Endothelial cell of umbilical vein (primary cell): ENCODE results near the gene ANKRD13B. TPM values are rescaled to one million over a fixed set of nuclear protein-coding genes. Genes with fewer than 3 reads are reported as not detected.

Source experiments
- BruUV-seq: library from RNA; stranded (reverse); fragments of 400-500 nt; replicated peaks from 2 replicates; lab custom pipeline; 2021; lab: Mats Ljungman, UMichigan
- CTCF ChIA-PET: fragments of 300-600, 350-600 bp; sonication (Branson Sonifier 250); formaldehyde crosslinking; loops from one replicate; lab custom pipeline; 2021; ENCODE audit warnings: antibody characterized with exemption, inconsistent platforms; lab: Charles Lee
- POLR2A ChIA-PET: fragments of 300-600, 350-600 bp; sonication (Branson Sonifier 250); formaldehyde crosslinking; loops from one replicate; lab custom pipeline; 2021; ENCODE audit warnings: antibody characterized with exemption, inconsistent platforms; lab: Charles Lee
- DNase-seq: peaks from one replicate; pipeline ENCODE4 v3.0.0-alpha.2; 2011; ENCODE audit warnings: low read depth, low spot score
- FAIRE-seq: peaks from 2 replicates; lab custom pipeline; 2011; peaks lifted over from hg19 to GRCh38; lab: Jason Lieb, UNC
- H2AFZ ChIP-seq: 2 replicates; pipeline ENCODE4 v1.6.0; 2012; ENCODE audit warnings: low read depth, low read length, control low read depth, inconsistent platforms
- H3K27ac ChIP-seq: 2 replicates; pipeline ENCODE4 v1.5.1; 2011; ENCODE audit warnings: low read depth, mild to moderate bottlenecking, control low read depth, low read length, moderate library complexity; ENCODE audit not compliant: insufficient read depth
- H3K27me3 ChIP-seq, 2 experiments: 2 replicates each; pipeline versions ENCODE4 v1.6.0 to v1.6.1; 2011; ENCODE audit warnings: low read length in 2 of 2, mixed read lengths in 1 of 2; ENCODE audit not compliant: control insufficient read depth in 2 of 2, insufficient read depth in 2 of 2
- H3K36me3 ChIP-seq, 2 experiments: 2 replicates in 1 of 2; 3 replicates in 1 of 2; pipeline ENCODE4 v1.5.1; 2011; ENCODE audit warnings: low read length in 2 of 2, mild to moderate bottlenecking in 1 of 2, moderate library complexity in 1 of 2; ENCODE audit not compliant: control insufficient read depth in 2 of 2, insufficient read depth in 2 of 2; ENCODE audit errors: extremely low read depth in 1 of 2
- H3K4me1 ChIP-seq: 3 replicates; pipeline ENCODE4 v1.5.1; 2011; ENCODE audit warnings: mild to moderate bottlenecking, low read length; ENCODE audit not compliant: control insufficient read depth, insufficient read depth; ENCODE audit errors: extremely low read depth
- H3K4me2 ChIP-seq: 2 replicates; pipeline ENCODE4 v1.6.1; 2011; ENCODE audit warnings: low read length, control low read depth, mixed read lengths; ENCODE audit not compliant: insufficient read depth
- H3K4me3 ChIP-seq, 3 experiments: fragments of 200-600 bp in 1 of 3; sonication (generic), shearing (Covaris generic) in 1 of 3; replicated peaks in 1 of 3; 2 replicates each; pipeline ENCODE4 v1.5.1; 2011 to 2016; ENCODE audit warnings: control low read depth in 3 of 3, low read length in 3 of 3, mild to moderate bottlenecking in 2 of 3, inconsistent platforms in 1 of 3, low read depth in 1 of 3, moderate library complexity in 1 of 3; ENCODE audit not compliant: insufficient read depth in 1 of 3
- H3K79me2 ChIP-seq: 2 replicates; pipeline ENCODE4 v1.6.0; 2012; ENCODE audit warnings: low read length, inconsistent platforms; ENCODE audit not compliant: control insufficient read depth, insufficient read depth
- H3K9ac ChIP-seq: replicated peaks from 2 replicates; pipeline ENCODE3; 2011; ENCODE audit warnings: low read length, control low read depth; ENCODE audit not compliant: insufficient read depth; ENCODE audit errors: extremely low read depth
- H3K9me1 ChIP-seq: replicated peaks from 3 replicates; pipeline ENCODE4 v1.6.0; 2011; ENCODE audit warnings: mild to moderate bottlenecking, low read length; ENCODE audit not compliant: control insufficient read depth, insufficient read depth; ENCODE audit errors: extremely low read depth
- H3K9me3 ChIP-seq: replicated peaks from 2 replicates; pipeline ENCODE4 v1.5.1; 2012; ENCODE audit warnings: low read length, inconsistent platforms; ENCODE audit not compliant: control insufficient read depth, insufficient read depth
- H4K20me1 ChIP-seq: replicated peaks from 2 replicates; pipeline ENCODE3; 2011; ENCODE audit warnings: mild to moderate bottlenecking, low read length; ENCODE audit not compliant: control insufficient read depth, insufficient read depth; ENCODE audit errors: extremely low read depth
- EZH2 ChIP-seq: IDR thresholded peaks from 2 replicates; pipeline ENCODE4 v1.6.1; 2012; ENCODE audit warnings: borderline replicate concordance, low read depth, mild to moderate bottlenecking, moderate library complexity, low read length, inconsistent platforms; ENCODE audit not compliant: severe bottlenecking
- FOS ChIP-seq: IDR thresholded peaks from 2 replicates; pipeline ENCODE4 v1.6.1; 2011; ENCODE audit warnings: mild to moderate bottlenecking, low read length, moderate library complexity, borderline replicate concordance; ENCODE audit not compliant: insufficient read depth
- GATA2 ChIP-seq: IDR thresholded peaks from 2 replicates; pipeline ENCODE4 v1.7.0; 2011; ENCODE audit warnings: low read depth, mild to moderate bottlenecking, moderate library complexity, mixed read lengths, low read length; ENCODE audit not compliant: insufficient read length, insufficient read depth
- JUN ChIP-seq: IDR thresholded peaks from 2 replicates; pipeline ENCODE4 v1.6.1; 2011; ENCODE audit warnings: borderline replicate concordance, low read depth; ENCODE audit not compliant: insufficient read length, insufficient read depth
- MYC ChIP-seq: IDR thresholded peaks from one replicate; pipeline ENCODE4 v1.6.1; 2011; ENCODE audit warnings: mild to moderate bottlenecking, low read depth, low read length
- POLR2A ChIP-seq: IDR thresholded peaks from 2 replicates; pipeline ENCODE4 v1.6.1; 2012; ENCODE audit warnings: low read depth, mild to moderate bottlenecking, control low read depth, low read length
- POLR2AphosphoS5 ChIP-seq: IDR thresholded peaks from 2 replicates; pipeline ENCODE4 v1.6.1; 2012; ENCODE audit warnings: low read depth, mild to moderate bottlenecking, control low read depth, low read length, moderate library complexity; ENCODE audit not compliant: insufficient read depth
- dilution Hi-C: fragments of 300-500 bp; cut with MboI; formaldehyde crosslinking; loops from one replicate; pipeline ENCODE4 v1.15.0; 2019; ENCODE audit warnings: low sequenced_read_pairs; ENCODE audit not compliant: extremely low pct_ligation_motif_present
- intact Hi-C: fragments of 100-400 bp; cut with micrococcal nuclease; formaldehyde crosslinking; loops from one replicate; pipeline ENCODE4 v1.10.0; 2022
- polyA plus RNA-seq, 4 experiments: library from polyadenylated mRNA; depleted of rRNA in 3 of 4; stranded (reverse) in 3 of 4; unstranded in 1 of 4; fragments of >200 nt; gene quantifications; 2 replicates each; pipeline versions ENCODE4 v1.2.1 to v1.2.3, GENCODE V29; 2011 to 2012; ENCODE audit warnings: missing spikeins in 1 of 4
- total RNA-seq: library from RNA; stranded (reverse); gene quantifications from 2 replicates; pipeline ENCODE4 v1.2.3, GENCODE V29; 2021
- TF ChIP-seq, protein P1 (sequence below), 2 donors: IDR thresholded peaks; 1 replicate in 1 of 2; 2 replicates in 1 of 2; pipeline ENCODE4 v1.5.1; 2011; ENCODE audit warnings: low read length in 2 of 2, mild to moderate bottlenecking in 2 of 2, moderate library complexity in 2 of 2, control low read depth in 1 of 2, inconsistent platforms in 1 of 2, low read depth in 1 of 2; ENCODE audit not compliant: insufficient read depth in 1 of 2; ENCODE audit errors: extremely low read depth in 1 of 2
- TF ChIP-seq, protein P2 (sequence below): IDR thresholded peaks from 2 replicates; pipeline ENCODE4 v1.6.1; 2011; ENCODE audit not compliant: insufficient read depth, insufficient read length

ANKRD13B gene
- total and polyA plus RNA-seq, 2 donors (not counting 3 experiments of a cell fraction or from before 2014, with no cell fraction given): 21.1 to 23.2 TPM

DNA sequence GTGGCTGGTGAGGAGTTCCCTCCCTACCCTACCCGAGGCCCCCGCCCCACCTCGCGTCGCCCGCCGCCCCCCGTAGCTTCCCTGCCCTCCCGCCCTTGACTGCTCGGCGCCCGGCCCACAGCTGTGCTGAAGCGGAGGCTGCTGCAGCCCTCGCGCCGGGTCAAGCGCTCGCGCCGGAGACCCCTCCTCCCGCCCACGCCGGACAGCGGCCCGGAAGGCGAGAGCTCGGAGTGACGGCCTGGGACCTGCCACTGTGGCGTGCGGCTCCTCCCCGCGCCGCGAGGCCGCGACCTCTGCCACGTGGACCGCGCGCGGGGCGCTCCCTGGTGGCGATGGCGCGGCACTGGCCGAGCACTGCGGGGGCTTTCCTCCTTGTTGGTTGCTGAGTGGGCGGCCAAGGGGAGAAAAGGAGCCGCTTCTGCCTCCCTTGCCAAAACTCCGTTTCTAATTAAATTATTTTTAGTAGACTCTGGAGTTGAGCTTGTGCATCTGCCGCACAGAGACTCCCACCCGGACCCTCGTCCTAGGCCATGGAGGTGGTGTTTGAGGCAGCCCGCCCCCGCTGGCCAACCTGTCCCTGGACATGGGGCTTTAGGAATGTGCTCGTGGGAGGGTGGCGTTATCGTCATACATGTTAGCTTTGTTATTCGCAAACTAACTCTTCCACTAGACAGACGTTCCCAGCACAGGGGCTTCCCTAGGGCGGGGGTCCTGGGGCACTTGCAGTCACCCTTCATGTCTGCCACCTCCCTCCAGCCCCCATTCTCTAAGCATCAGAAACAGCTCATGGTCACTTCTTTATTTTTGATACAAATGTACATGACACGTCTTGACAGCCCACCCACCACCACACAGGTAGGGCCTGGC is 20.0 kb upstream of the ANKRD13B start:
- CTCF ChIA-PET: interaction anchor here (0.6 to 8.8 kb wide), 13 partner anchors 9 to 449 kb away, joined by 3 to 105 read pairs (median 5); partner anchors contain the start of gene ANKRD13B
- FAIRE-seq: peak; percentile 67
- intact Hi-C loops: loop anchor here (1.0 kb wide), 1 partner anchor 203 kb away; no protein-coding TSS in a partner anchor

More for the DNA sequence above, 20.0 kb upstream of the ANKRD13B start:
- Histone ChIP-seq H3K4me1 (peaks cover 12% of the 10 kb centered on the region), H3K27ac (no peak overlapping the region), H2AFZ (no peak overlapping the region), H3K36me3 (peaks cover 5 to 43% of the 10 kb centered on the region in 2 experiments), H3K79me2 (no peaks in the 10 kb centered on the region), H3K4me3 (peak overlapping the region in 1 of 3 experiments; percentile 19), H3K27me3 (no peaks in the 10 kb centered on the region), H3K9me3 (no peaks in the 10 kb centered on the region), H3K9me1 (no peaks in the 10 kb centered on the region), H4K20me1 (no peaks in the 10 kb centered on the region), H3K9ac (no peak overlapping the region), H3K4me2 (no peak overlapping the region)
- dilution Hi-C loops: no loop called here
- peak; percentile 87 for TF ChIP-seq POLR2AphosphoS5
- TF ChIP-seq, protein P1, sequence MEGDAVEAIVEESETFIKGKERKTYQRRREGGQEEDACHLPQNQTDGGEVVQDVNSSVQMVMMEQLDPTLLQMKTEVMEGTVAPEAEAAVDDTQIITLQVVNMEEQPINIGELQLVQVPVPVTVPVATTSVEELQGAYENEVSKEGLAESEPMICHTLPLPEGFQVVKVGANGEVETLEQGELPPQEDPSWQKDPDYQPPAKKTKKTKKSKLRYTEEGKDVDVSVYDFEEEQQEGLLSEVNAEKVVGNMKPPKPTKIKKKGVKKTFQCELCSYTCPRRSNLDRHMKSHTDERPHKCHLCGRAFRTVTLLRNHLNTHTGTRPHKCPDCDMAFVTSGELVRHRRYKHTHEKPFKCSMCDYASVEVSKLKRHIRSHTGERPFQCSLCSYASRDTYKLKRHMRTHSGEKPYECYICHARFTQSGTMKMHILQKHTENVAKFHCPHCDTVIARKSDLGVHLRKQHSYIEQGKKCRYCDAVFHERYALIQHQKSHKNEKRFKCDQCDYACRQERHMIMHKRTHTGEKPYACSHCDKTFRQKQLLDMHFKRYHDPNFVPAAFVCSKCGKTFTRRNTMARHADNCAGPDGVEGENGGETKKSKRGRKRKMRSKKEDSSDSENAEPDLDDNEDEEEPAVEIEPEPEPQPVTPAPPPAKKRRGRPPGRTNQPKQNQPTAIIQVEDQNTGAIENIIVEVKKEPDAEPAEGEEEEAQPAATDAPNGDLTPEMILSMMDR (IDR thresholded peaks at IDR 0.05; ENCODE audit: extremely low read depth in 1 of 2, insufficient read depth in 1 of 2, low read depth in 1 of 2, low read length in 2 of 2): peak; percentile 85 to 86
- TF ChIP-seq MYC: peak; percentile 87
- TF ChIP-seq POLR2A: no peak
- TF ChIP-seq GATA2: no peak
- TF ChIP-seq JUN: no peak
- TF ChIP-seq, protein P2, sequence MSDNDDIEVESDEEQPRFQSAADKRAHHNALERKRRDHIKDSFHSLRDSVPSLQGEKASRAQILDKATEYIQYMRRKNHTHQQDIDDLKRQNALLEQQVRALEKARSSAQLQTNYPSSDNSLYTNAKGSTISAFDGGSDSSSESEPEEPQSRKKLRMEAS: peak; percentile 83
- TF ChIP-seq EZH2: no peak
- no peak for TF ChIP-seq FOS
- POLR2A ChIA-PET: no interaction called here
- no TSS peak for BruUV-seq
- peak; percentile 53 for DNase-seq
